Midbrain (tissue), 1 donor: ENCODE results near the gene PPFIA1.
"Not testable (repeated sequence)": the region's sequence is repeated elsewhere in the genome, so short reads cannot be mapped to it uniquely, and the experiment has no call there.

ENCODE experiments used
- DNase-seq: peaks from one replicate; lab custom pipeline; 2025; lab: John Stamatoyannopoulos, UW

The PPFIA1 gene

GRCh38 chr11:70394211-70394950 lies 123.9 kb downstream of the PPFIA1 start:
- DNase-seq = no peak

DNA sequence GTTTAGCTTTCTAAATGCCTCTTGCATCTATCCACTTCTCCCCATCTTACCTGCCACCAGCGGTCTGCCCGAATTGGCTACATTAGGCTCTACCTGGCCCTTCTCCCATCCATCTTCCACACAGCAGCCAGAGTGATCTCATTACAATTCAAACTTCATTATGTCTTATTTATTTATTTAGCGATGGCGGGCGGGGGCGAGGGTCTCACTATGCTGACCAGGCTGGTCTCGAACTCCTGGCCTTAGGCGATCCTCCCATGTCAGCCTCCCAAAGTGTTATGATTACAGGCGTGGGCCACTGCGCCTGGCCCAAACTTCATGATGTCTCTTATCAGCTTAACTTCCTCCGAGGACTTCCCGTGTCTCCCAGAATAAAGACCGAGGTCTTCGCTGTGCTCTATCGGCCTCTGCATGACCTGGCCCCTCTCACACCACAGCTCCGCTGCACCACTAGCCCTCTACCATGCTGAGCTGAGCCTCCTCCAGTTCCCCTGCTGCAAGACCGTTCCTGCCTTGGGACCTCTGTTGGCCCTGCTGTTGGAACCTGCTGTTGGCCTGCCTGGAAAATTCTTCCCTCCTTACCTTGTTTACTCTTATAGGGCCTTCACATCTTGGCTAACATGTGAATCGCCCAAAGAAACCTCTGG lies 127.0 kb downstream of the PPFIA1 start:
- no peak for DNase-seq

DNA sequence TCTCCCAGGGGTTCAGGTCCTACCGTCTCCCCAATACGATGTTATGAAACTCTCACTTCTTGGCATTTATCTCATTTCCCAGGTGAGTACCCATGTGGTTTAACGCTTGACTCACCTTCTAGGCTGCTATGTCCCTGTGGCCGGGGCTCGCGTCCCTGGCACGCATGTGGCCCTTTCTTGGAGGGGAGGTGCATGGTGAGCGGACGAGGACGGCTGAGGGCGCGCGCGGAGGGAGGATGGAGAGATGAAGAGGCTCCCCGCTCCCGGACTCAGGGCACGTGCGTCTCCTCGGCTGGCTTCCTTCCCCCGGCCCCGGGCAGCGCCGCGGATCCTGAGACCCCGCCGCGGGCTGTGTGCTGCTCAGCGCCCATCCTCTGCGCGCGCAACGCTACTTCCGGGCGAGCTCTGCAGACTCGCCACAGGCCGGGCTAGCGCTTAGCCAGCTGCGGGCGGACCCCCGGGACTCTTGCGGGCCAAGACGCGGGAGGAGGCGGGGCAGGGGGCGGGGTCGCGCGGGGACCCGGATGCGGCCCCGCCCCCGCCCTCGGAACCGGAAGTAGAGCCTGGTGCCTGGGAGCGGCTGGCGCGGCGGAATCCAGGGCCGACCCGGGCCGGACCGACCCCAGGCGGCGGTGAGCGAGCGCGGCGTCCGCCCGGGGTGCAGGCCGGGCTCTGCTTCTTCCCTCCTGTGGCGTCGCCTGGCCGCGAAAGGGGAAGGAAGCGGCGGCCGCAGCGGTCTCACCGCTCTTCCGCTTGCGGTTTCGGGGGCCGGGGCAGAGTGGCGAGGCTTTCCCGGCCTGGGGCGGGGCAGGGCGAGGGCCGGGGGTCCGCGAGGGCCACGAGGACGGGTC lies 127.7 kb downstream of the PPFIA1 start, which contains the start of gene CTTN:
TSS of gene CTTN (plus strand) at position 547 of the 851 bp plus-strand sequence. CDS start 8,769 bp downstream, outside the sequence.
- DNase-seq = peak; percentile 79

- DNase-seq = no peak
These were observed 128.6 kb downstream of the PPFIA1 start for GRCh38 chr11:70398834-70399680.

- DNase-seq = peak; percentile 31
These were observed 129.2 kb downstream of the PPFIA1 start for GRCh38 chr11:70399681-70400112.

DNA sequence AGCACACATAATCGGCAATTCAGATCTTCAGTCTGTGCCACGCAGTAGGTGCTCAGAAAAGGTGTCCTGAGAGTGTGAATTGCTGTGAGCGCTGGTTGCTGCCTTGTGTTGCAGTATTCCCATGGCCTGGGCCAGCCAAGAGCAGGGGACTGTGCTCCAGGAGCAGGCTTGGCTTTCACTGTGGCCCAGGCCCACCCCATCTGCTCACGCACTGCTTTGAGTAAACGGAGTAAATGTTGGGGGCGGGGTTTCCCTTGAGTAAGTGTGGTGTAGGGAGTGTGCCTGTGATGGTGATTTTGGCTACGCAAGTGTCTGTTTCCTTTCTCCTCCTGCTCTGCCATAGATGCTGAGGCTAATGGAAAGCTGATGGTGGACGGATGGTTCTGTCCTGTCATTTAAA lies 130.2 kb downstream of the PPFIA1 start:
- no peak for DNase-seq

GRCh38 chr11:70402016-70402415 lies 131.5 kb downstream of the PPFIA1 start:
- no peak for DNase-seq

DNA sequence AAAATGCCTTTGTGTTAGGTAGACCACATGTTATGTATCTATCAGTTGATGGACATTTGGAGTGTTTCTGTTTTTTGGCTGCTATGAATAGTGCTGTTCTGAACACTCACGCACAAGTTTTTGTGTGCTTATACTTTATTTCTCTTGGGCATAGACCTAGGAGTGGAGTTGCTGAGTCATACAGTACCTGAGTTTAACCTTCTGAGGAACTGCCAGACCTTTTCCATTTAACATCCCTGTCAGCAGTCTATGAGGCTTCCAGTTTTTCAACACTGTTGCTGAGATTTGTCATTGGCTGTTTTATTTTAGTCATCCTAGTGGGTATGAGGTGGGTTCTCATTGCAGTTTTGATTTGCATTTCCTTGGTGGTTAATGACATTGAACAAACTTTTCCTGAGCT lies 132.2 kb downstream of the PPFIA1 start:
- DNase-seq = no peak

GRCh38 chr11:70404244-70404643 lies 133.8 kb downstream of the PPFIA1 start:
- DNase-seq = no peak

DNA sequence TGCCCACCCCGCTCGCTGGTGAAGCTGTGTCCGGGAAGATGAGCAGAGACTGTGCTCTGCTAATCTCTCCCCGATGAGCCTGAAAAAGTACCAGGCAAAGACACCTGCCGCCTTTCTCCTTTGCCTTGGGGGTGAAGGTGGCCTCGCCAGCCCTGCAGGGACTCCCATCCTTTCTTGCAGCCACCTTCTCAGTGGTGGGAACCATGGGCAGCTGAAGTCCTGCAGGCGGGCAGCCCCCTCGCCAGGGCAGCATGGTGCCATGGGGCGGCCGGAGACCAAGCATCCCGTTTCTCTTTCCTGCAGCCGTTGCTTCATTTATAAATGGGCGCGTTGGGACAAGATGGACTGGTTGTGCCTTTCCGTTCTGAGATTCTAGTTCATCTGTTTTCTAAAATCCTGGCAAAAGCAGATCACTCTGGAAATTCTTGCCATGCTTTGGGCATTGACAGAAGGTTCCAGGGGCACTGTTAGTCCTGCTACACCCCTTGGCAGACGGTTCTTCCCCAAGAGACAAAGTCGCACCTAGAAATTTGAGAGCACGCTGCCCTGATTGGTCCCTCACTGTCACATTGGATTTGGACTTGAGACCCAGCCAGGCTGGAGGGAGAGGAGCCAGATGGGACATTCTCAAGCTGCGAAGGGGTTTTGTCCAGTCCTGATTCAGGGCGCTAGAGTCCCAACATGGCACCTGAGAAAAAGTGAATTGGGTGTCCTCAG lies 135.3 kb downstream of the PPFIA1 start:
- DNase-seq = no peak

GRCh38 chr11:70407121-70407520 lies 136.6 kb downstream of the PPFIA1 start:
- no peak for DNase-seq

GRCh38 chr11:70407814-70408213 lies 137.3 kb downstream of the PPFIA1 start:
- no peak for DNase-seq

GRCh38 chr11:70408326-70408725 lies 137.8 kb downstream of the PPFIA1 start:
- not testable (repeated sequence) for DNase-seq

GRCh38 chr11:70409437-70409836 lies 138.9 kb downstream of the PPFIA1 start:
- DNase-seq = no peak

DNA sequence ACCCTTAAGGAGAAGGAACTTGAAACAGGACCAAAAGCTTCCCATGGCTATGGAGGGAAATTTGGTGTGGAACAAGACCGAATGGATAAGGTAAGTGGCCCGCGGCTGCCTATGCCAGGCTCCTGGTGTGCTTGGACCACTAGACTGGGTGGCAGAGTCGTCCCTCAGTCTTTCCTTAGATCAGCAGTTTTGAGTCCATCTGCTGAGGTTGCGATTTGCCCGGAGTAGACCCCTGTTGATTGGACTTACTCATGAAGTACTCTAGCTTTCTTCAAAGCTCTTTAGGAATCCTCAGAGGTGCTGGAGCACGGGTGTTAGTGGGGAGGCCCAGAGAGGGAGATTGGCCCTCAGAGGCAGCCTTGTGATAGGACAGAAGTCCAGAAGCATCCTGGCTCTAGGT lies 139.4 kb downstream of the PPFIA1 start:
- no peak for DNase-seq

DNA sequence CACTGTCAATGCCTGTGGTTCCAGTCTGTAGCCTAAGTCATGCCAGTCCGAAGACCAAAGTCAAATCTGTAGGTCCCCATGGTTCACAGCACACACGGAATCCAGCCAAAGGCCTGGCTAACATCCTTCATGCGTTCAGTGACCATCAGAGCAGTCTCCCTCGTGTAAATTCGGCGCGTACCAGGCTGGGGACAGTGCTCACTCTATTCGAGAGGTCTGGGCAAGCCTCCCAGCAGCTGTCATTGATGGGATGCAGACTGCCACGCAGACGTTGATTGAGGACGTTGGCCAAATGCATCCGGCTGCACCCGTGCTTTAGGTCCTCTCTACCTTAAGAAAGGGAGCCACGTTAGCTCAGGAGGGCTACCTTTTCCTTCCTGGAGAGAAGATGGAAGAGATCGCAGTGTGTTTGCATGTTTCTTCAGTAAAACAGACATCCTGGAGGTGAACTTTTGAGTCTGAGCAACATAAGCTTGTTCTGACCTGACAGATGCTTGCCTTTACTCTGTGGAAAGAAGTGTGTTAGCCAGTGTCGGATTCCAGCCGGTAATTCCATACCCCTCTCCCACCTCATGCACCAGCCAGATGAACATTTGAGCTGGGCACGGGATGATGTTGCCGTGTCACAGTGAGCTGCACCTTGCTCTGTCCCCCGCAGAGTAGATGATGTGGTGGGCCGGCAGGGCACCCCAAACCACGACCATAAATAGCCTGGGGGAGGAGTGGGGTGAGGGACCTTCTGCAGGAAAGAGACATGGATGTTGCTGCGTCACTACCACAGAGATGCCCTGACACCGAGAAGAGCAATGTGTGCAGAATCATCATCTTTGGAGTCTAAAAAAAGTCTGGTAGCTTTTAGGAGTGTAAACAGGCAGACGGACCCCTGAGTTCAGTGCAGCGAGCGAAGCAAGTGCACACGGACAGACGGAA lies 140.1 kb downstream of the PPFIA1 start:
- DNase-seq = peak; percentile 14

DNA sequence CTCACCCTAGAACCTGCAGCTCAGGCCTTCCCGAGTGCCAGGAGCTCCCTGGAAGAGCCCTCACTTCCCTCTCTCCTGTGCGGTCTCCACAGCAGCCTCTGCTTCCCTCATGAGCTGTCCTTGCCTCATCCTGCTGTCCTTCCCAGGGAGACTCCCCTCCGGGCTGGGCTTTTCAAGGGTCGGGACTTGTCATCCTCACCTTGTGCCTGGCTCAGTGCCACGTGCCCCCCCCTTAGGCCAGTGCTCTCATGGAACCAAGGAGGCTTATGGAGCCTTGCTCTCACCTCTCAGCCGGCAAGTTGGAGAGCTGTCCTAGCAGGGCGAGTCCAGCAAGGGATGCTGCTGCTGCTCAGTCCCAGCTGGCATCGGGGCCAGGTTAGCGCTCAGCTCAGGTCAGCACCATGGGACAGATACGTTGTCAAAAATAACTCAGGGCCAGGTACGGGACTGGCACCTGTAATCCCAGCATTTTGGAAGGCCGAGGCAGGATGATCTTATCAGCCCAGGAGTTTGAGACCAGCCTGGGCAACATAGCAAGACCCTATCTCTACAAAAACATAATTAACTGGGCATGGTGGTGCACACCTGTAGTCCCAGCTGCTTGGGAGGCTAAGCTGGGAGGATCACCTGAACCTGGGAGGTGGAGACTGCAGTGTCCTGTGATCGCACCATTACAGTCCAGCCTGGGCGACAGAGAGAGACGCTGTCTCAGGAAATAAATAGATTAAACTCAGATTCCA lies 141.4 kb downstream of the PPFIA1 start:
- no peak for DNase-seq

DNA sequence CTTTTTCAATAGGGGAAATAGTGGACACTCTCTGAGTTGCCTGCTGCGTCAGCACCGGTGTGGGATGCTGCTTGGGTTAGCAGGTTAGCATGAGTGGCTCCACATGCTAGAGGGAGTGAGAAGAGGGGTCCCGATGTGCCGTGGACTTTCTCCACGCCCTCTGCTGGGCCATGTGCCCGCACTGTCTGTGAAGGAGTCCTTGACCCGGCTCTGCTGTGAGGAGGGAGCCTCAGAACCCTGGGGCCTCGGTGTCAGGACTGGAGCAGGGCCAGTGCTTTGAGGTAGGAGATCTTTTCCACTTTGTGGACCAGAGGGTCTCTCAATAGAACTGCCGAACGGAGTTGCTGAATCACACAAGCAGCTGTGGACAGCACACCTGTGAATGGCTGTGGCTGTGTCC lies 142.7 kb downstream of the PPFIA1 start:
- no peak for DNase-seq
